Mucosa of descending colon (tissue), 3 donors: ENCODE data around the gene NPB. TPM values are rescaled to one million over a fixed set of nuclear protein-coding genes. Genes with fewer than 3 reads are reported as not detected.
A peak's percentile ranks its signal among the peaks of the same experiment; 100 is the strongest.
"Not testable (repeated sequence)": the region's sequence is repeated elsewhere in the genome, so short reads cannot be mapped to it uniquely, and the experiment has no call there.

Experiments
- ATAC-seq: fragments of 200-7000 bp; cut with Tn5 transposase; one replicate; pipeline ENCODE4 v1.9.1; 2020; ENCODE audit warnings: mild to moderate bottlenecking, moderate library complexity
- DNase-seq, 3 donors: peaks; one replicate each; pipeline ENCODE4 v3.0.0-alpha.2; 2020
- H3K36me3 ChIP-seq: fragments of 200-600 bp; one replicate; pipeline ENCODE4 v1.8.0; 2021; ENCODE audit warnings: low read depth, mild to moderate bottlenecking
- H3K4me1 ChIP-seq: fragments of 200-600 bp; one replicate; pipeline ENCODE4 v1.8.0; 2021; ENCODE audit warnings: low read depth, mild to moderate bottlenecking
- H3K4me3 ChIP-seq: fragments of 200-600 bp; one replicate; pipeline ENCODE4 v1.8.0; 2021; ENCODE audit warnings: mild to moderate bottlenecking
- H3K9me3 ChIP-seq: fragments of 200-600 bp; one replicate; pipeline ENCODE4 v1.8.0; 2021; ENCODE audit warnings: mild to moderate bottlenecking
- CTCF ChIP-seq: fragments of 200-600 bp; IDR thresholded peaks from one replicate; pipeline ENCODE4 v1.8.0; 2022; ENCODE audit warnings: antibody characterized with exemption, mild to moderate bottlenecking
- intact Hi-C, 2 donors: fragments of 100-400 bp; cut with DNase I in 1 of 2; cut with micrococcal nuclease in 1 of 2; formaldehyde crosslinking; loops; one replicate each; pipeline versions ENCODE4 v1.11.0 to v1.11.1; 2022; cut with DNase I, micrococcal nuclease
- total RNA-seq, 3 donors: library from RNA; stranded (reverse); fragmentation: NEBNext Ultra II Directional in 2 of 3; extraction: Animal tissue kit (Norgen Biotek cat#: 25700) in 2 of 3; gene quantifications; one replicate each; pipeline versions ENCODE4 v1.2.1 to v1.2.4, GENCODE V29; 2021 to 2023
- donor health status: DM: no; HTN: no; CAD: no; lungs with moderate emphysema.
- donor health status: DM: no; HTN: no; CAD: no.
- donor health status: DM: no; HTN: yes; CAD: no.

Gene NPB
- total RNA-seq, 3 donors from 2014 or later, result 0.12 to 0.51 (median 0.26) TPM

GRCh38 chr17:81915331-81915730, 13.3 kb downstream of the NPB start:
- peaks cover 27% of the 10 kb centered on the region for H3K4me1 ChIP-seq
- no peak for TF ChIP-seq CTCF
- no peak overlapping the region for H3K4me3 ChIP-seq
- peaks cover 9% of the 10 kb centered on the region for H3K36me3 ChIP-seq
- no peaks in the 10 kb centered on the region for H3K9me3 ChIP-seq
- DNase-seq (no peak), ATAC-seq (no peak)
- intact Hi-C loops, result no loop called here

GRCh38 chr17:81916234-81917001, 14.4 kb downstream of the NPB start:
- Histone ChIP-seq H3K9me3 (no peaks in the 10 kb centered on the region), H3K4me3 (no peak overlapping the region), H3K4me1 (peaks cover 27% of the 10 kb centered on the region), H3K36me3 (peaks cover 9% of the 10 kb centered on the region)
- DNase-seq, result peak in 1 of 3 donors; percentile 67
- peak; percentile 54 for ATAC-seq
- no peak for TF ChIP-seq CTCF
- intact Hi-C loops, result no loop called here

- intact Hi-C loops, result no loop called here
- no peak for TF ChIP-seq CTCF
- DNase-seq (peak; percentile 79 to 88 (median 88)), ATAC-seq (peak; percentile 84)
- Histone ChIP-seq H3K4me3 (peak within 1 kb of the TSS; percentile 95), H3K9me3 (no peaks in the 10 kb centered on the region), H3K4me1 (peaks cover 30% of the 10 kb centered on the region), H3K36me3 (peaks cover 9% of the 10 kb centered on the region)
Measured at GRCh38 chr17:81917565-81918332, 15.7 kb downstream of the NPB start, which contains the start of gene SIRT7. Gene SIRT7 (minus strand): TSS chr17:81918176. CDS start chr17:81918131, 45 bp downstream.

- H3K9me3 ChIP-seq, H3K36me3 ChIP-seq, DNase-seq, intact Hi-C loops: not testable (repeated sequence)
- H3K4me3 ChIP-seq, result peak overlapping the region; percentile 95
- peaks cover 35% of the 10 kb centered on the region for H3K4me1 ChIP-seq
- ATAC-seq, result peak; percentile 9
Measured at GRCh38 chr17:81918333-81918669, 16.3 kb downstream of the NPB start.

GRCh38 chr17:81918832-81919545, 17.0 kb downstream of the NPB start:
- DNase-seq, result peak in 2 of 3 donors; percentile 81 to 89
- Histone ChIP-seq H3K4me3 (no peak overlapping the region), H3K36me3 (peaks cover 7% of the 10 kb centered on the region), H3K4me1 (peaks cover 42% of the 10 kb centered on the region), H3K9me3 (no peaks in the 10 kb centered on the region)
- intact Hi-C loops, result no loop called here
- ATAC-seq, result peak; percentile 82
- no peak for TF ChIP-seq CTCF
